Stimulated activated CD8-positive, alpha-beta memory T cell treated with anti-CD3 and anti-CD28 coated beads, Interleukin-15, amount 100 ng/mL, for 24 hours (primary cell): ENCODE measurements around the gene GIMAP6.
"Not testable (repeated sequence)": the region's sequence is repeated elsewhere in the genome, so short reads cannot be mapped to it uniquely, and the experiment has no call there.

ENCODE experiments used
- DNase-seq: peaks from one replicate; pipeline ENCODE4 v3.0.0-alpha.2; 2020; ENCODE audit warnings: low read depth

The GIMAP6 gene

DNA sequence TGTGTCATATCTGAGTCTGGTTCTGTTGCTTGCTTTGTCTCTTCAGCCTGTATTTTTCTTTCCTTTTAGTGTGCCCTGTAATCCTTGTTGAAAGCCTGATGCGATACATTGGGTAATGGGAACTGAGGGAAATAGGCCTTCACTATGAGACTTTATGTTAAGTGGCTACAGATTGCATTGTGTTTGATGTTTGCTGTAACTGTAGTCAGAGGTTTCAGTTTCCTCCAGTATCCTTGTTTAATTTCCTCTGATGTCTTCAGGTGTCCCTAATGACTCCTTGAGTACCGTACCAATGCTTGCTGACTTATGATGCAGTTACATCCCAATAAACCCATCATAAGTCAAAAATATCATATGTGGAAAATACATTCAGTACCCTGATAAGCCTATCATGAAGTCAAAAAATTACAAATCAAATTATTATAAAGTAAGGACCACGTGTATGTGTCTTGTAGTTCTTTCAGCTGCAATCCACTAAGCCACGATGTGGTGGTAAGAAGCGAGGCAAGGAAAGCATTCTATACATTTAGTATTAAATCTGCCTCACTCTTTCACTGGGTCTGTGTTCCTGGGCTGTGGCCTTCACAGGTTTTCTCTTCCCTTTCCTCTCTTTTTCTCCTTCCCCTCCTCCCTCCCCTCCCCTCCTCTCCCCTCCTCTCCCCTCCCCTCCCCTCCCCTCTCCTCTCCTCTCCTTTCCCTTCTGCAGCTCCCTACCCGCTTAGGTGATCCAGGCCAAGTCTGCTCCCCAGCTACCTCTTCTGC, 13.3 kb upstream of the GIMAP6 start:
- DNase-seq, result no peak

DNA sequence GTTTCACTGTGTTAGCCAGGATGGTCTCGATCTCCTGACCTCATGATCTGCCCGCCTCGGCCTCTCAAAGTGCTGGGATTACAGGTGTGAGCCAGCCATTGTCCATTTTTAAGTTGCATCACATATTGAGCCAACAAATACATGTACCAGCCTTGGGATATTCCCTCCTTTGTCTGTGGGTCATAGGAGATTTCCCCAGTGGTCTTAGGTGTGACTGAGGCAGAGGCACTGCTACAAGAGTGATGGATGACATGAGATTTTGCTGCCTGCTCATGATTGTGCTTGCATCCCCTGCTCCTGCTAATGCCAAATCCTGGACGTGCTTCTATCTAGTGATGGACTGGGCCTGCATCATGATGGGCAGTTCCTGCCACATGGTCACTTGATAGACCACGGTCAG, 10.7 kb upstream of the GIMAP6 start:
- DNase-seq, result no peak

- no peak for DNase-seq
Observed at GRCh38 chr7:150641854-150642253, 9.7 kb upstream of the GIMAP6 start.

GRCh38 chr7:150633926-150634325, 1.7 kb upstream of the GIMAP6 start:
- DNase-seq, result no peak

- no peak for DNase-seq
Observed at GRCh38 chr7:150631084-150631826, 930 bp downstream of the GIMAP6 start.

GRCh38 chr7:150629347-150629746, 2.8 kb downstream of the GIMAP6 start:
- DNase-seq, result no peak

- DNase-seq, result no peak
Observed at GRCh38 chr7:150627959-150628358, 4.2 kb downstream of the GIMAP6 start.

GRCh38 chr7:150626696-150627095, 5.5 kb downstream of the GIMAP6 start:
- no peak for DNase-seq

DNA sequence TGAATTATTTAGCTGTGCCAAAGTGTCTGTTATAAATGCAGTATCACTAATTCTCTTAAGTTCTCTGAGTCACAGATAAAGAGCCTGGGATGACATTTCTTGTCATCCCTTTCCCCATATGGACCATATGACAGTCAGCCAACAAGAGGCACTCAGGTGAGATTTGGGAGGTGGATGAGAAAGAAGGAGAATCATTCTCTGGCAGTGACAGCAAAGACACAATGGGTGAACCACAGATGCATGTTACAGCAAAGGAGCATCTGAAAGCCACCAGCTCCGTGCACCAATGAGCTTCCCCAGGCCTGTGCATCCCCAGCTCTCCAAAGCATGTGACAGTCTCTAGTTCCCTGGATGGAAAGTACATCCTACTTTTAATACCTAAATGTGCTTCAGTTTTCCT, 10.8 kb downstream of the GIMAP6 start:
- DNase-seq, result no peak

- no peak for DNase-seq
Observed at GRCh38 chr7:150620617-150621371, 11.4 kb downstream of the GIMAP6 start.

DNA sequence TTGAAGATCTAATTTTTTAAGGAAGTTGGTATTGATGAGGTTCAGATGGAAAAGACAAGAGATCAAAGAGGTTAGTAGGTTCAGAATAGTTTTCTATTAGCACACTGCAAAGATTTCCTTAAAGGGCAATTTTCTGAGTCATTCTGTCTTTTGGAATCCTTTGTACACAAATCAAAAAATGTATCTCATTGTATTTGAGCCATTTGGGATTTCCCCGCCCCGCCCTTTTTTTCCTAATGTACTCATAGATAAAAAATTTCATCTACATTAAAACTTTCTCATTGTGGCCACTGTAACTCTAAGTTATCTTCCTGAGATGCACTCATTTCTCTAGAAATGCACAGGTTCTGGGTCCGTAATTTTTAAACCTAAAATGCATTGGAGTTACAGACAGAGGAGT, 12.1 kb downstream of the GIMAP6 start:
- DNase-seq, result no peak

DNA sequence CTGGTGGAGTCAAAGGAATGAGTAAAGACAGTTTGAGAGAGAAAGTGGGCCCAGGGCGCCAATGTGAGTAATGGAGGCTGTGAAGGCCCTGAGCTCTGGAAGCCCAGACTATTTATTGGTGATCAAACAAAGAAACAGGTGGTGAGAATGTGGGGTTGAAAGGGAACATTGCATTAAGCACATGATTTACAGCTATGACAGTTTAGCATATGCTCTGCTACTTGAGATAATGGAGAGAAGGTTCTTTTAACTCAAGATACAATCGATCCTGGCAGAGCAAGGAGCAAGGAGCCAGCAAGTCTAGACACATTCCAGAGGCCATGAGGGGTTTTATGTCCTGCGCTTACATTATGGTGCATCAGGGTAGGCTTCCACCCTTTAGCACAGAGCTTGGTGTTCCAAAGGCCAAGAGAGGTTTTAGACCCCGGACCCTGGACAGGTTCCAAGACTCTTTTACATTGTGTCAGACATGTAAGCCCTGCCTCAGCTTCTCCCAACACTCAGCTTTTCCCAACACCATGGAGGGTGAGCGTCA, 16.9 kb downstream of the GIMAP6 start:
- DNase-seq, result not testable (repeated sequence)

- DNase-seq, result not testable (repeated sequence)
Observed at GRCh38 chr7:150614426-150614825, 17.8 kb downstream of the GIMAP6 start.

DNA sequence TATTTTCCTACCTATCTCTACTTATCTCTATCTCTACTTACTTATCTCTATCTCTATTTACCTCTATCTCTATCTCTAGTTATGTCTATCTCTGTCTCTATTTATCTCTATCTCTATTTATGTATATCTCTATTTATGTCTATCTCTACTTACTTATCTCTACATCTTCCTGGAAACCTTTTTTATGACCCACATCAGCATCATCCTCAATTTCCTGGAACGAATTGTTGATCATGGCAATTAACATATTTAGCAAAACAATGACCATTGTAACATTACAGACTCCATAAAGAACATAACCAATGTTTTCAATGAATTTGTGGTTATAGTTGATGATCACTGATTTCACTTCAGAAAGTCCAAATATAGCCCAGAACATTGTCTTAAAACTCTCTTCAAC, 18.3 kb downstream of the GIMAP6 start:
- no peak for DNase-seq

DNA sequence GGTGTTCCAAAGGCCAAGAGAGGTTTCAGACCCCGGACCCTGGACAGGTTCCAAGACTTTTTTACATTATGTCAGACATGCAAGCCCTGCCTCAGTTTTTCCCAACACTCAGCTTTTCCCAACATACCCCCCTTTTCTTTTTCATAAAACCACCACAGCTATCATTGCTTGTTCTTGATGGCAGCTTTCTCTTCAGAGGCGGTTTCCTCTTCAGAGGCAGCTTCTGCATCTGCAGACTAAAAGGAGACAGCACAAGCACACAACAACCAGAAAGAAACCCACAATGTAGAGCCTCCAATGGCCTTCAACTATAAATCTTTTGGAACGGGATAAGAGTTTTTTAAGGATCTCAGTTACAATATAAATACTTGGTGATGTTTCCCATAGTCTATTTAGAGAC, 19.3 kb downstream of the GIMAP6 start:
- DNase-seq, result no peak

DNA sequence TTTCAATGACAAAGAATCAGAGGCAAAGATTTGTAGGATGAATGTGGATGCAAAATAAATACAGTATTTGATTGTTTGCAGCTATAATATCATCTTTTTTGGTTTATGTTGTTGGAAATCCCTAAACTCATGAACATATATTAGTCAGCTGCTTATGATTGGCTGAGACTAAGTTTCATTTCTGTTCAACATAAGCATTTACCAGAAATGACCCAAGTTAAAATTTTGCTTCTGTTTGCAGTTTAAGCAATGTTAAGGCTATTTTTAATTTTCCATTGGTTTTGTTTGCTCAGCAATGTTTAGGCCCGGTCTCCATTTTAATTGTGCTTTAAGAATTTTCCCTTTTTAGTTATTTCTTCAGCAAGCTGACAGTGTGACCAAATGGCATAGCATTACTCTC, 22.0 kb downstream of the GIMAP6 start:
- DNase-seq, result no peak

GRCh38 chr7:150603600-150603999, 28.6 kb downstream of the GIMAP6 start:
- not testable (repeated sequence) for DNase-seq

DNA sequence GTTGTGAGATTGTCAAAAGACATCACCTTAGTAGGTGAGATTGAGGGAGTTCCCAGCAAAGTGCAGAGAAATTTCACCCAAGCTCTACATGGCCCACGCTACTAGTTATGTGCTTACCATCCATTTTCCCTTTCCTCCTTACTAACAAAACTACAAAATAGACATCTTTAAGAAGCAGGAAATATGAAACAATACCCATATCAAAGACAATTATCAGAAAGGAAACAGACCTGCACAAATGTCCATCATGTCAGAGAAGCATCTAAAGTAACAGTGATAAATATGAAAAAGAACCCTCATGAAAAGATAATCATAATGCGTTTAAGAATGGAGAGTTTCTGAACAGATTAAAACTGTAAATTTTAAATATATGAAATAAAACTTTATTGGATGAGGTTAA, 36.8 kb downstream of the GIMAP6 start:
- DNase-seq, result no peak

- DNase-seq, result no peak
Observed at GRCh38 chr7:150594805-150595204, 37.4 kb downstream of the GIMAP6 start.

- DNase-seq, result no peak
Observed at GRCh38 chr7:150587551-150587950, 44.6 kb downstream of the GIMAP6 start.

GRCh38 chr7:150586785-150587152, 45.4 kb downstream of the GIMAP6 start:
- DNase-seq, result no peak

- DNase-seq, result no peak
Observed at GRCh38 chr7:150586068-150586784, 46.0 kb downstream of the GIMAP6 start.
